Islet of Langerhans (tissue), 1 donor: ENCODE data around the gene ZNF429.
"Not testable (repeated sequence)": the region's sequence is repeated elsewhere in the genome, so short reads cannot be mapped to it uniquely, and the experiment has no call there.

ENCODE experiments used
- FAIRE-seq: peaks from one replicate; lab custom pipeline; 2011; peaks lifted over from hg19 to GRCh38; lab: Jason Lieb, UNC

Gene ZNF429

GRCh38 chr19:21505459-21506451 is at the start of gene ZNF429:
TSS of gene ZNF429 (plus strand) at chr19:21505602. CDS start at chr19:21505772, 170 bp downstream.
- FAIRE-seq: peak; percentile 96

- no peak for FAIRE-seq
Measured at GRCh38 chr19:21460686-21461085, 44.7 kb upstream of the ZNF429 start.

- no peak for FAIRE-seq
Measured at GRCh38 chr19:21462540-21462939, 42.9 kb upstream of the ZNF429 start.

- FAIRE-seq: no peak
Measured at GRCh38 chr19:21463449-21464105, 41.8 kb upstream of the ZNF429 start.

GRCh38 chr19:21466627-21467026 is 38.8 kb upstream of the ZNF429 start:
- FAIRE-seq: no peak

GRCh38 chr19:21468791-21469190 is 36.6 kb upstream of the ZNF429 start:
- FAIRE-seq: no peak

GRCh38 chr19:21472507-21472906 is 32.9 kb upstream of the ZNF429 start:
- FAIRE-seq: no peak

- no peak for FAIRE-seq
Measured at GRCh38 chr19:21474671-21475181, 30.7 kb upstream of the ZNF429 start.

GRCh38 chr19:21482361-21482760 is 23.0 kb upstream of the ZNF429 start:
- FAIRE-seq: not testable (repeated sequence)

GRCh38 chr19:21482863-21483276 is 22.5 kb upstream of the ZNF429 start:
- FAIRE-seq: no peak

- no peak for FAIRE-seq
Measured at GRCh38 chr19:21483589-21484170, 21.7 kb upstream of the ZNF429 start.

- no peak for FAIRE-seq
Measured at GRCh38 chr19:21484631-21485030, 20.8 kb upstream of the ZNF429 start.

GRCh38 chr19:21485926-21486325 is 19.5 kb upstream of the ZNF429 start:
- no peak for FAIRE-seq

- no peak for FAIRE-seq
Measured at GRCh38 chr19:21487969-21488368, 17.4 kb upstream of the ZNF429 start.

- no peak for FAIRE-seq
Measured at GRCh38 chr19:21491146-21491545, 14.3 kb upstream of the ZNF429 start.

GRCh38 chr19:21492947-21493906 is 12.2 kb upstream of the ZNF429 start:
- FAIRE-seq: no peak

- FAIRE-seq: no peak
Measured at GRCh38 chr19:21496876-21497275, 8.5 kb upstream of the ZNF429 start.

- FAIRE-seq: no peak
Measured at GRCh38 chr19:21498651-21499050, 6.8 kb upstream of the ZNF429 start.

GRCh38 chr19:21508198-21508597 is 2.8 kb downstream of the ZNF429 start:
- no peak for FAIRE-seq

GRCh38 chr19:21511058-21511457 is 5.7 kb downstream of the ZNF429 start:
- not testable (repeated sequence) for FAIRE-seq

GRCh38 chr19:21512609-21513008 is 7.2 kb downstream of the ZNF429 start:
- not testable (repeated sequence) for FAIRE-seq
